DMS114 treated with DMSO at 0.1 percent for 48 hours (cell line): ENCODE results near the gene PTPRN2.
"Not testable (repeated sequence)": the region's sequence is repeated elsewhere in the genome, so short reads cannot be mapped to it uniquely, and the experiment has no call there.

Source experiments
- DNase-seq: peaks from one replicate; lab custom pipeline; 2025; ENCODE audit not compliant: unreplicated experiment; lab: John Stamatoyannopoulos, UW

The PTPRN2 gene

GRCh38 chr7:158049271-158049670 is 538.4 kb downstream of the PTPRN2 start:
- no peak for DNase-seq

- DNase-seq = no peak
Observed at GRCh38 chr7:158048569-158048968, 539.1 kb downstream of the PTPRN2 start.

DNA sequence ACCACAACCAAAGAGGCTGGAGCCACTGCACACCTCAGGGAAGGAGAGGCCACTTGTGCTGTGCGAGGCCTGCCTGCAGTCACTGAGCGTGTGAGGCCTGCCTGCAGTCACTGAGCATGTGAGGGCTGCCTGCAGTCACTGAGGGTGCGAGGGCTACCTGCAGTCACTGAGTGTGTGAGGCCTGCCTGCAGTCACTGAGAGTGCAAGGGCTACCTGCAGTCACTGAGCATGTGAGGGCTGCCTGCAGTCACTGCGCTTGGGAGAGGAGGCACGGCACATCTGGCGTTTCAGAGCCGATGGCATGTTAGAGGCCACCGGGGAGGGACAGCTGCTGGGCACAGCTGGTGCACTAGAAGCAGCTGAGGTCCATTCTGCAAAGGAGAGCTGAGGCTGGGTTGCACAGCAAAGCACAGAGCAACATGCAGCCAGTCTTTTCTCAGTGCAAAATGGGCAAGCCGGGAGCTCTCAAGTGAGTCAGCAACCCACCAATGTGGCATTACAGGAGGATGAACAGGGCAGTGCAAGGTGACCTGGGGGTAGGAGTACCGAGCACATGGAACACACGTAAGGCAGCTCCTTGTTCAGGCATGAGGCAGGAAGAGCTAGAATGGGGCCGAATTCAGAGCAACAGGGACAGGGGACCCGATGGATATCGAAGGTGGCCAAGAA is 540.1 kb downstream of the PTPRN2 start:
- DNase-seq = no peak

DNA sequence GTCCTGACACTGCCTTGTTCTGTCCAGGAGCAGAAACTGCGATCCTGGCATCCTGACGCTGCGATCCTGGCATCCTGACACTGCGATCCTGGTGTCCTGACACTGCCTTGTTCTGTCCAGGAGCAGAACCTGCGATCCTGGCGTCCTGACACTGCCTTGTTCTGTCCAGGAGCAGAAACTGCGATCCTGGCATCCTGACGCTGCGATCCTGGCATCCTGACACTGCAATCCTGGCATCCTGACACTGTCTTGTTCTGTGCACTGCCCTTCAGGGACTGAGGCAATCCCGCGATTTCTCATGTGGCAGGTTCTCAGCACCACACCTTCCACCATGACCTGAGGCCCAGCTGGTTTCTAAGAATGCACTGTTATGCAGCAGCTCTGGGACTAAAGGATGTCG is 541.4 kb downstream of the PTPRN2 start:
- DNase-seq = not testable (repeated sequence)

- DNase-seq = no peak
Observed at GRCh38 chr7:158044482-158044823, 543.2 kb downstream of the PTPRN2 start.

DNA sequence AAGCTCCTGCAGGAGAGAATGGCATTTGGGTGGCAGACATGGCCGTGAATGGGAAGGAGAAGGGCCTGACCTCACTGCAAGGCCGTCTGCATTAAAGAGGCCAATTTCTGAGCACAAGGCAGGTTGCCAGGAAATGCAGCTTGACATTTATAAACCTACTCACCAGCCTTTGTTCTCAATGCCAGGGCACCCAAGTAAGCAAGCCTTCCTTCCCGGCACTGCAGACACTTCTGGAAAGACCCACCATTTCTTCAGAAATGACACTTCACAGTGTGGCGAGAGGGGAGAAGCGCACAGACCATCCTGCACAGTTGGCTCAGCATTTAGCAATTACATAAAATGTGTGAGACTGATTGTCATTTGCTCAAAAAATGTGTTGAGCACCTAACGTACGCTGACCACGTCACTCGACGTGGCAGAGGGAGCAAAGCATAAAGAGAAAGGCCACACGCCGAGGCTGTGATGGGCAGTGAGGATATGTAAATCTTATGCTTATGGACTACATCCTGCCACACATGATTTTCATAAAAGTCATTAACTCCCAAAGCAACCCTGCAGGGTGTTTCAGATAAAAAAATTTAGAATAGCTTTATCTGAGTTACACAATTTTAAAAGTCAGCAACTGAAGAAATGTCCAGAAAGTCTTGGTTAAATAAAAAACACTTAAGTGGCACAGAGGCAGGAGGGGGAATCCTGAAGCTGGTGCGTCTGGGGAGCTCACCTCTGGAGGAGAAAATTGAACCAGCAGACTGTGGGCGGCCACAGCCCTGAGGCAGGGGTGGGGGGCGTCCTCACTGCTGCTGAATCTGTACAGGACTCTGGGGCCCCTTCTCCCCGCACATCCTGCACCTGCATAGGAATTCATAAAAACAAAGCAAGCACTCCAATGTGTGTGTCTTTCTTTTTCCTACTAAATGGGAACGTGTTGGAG is 543.8 kb downstream of the PTPRN2 start:
- no peak for DNase-seq

DNA sequence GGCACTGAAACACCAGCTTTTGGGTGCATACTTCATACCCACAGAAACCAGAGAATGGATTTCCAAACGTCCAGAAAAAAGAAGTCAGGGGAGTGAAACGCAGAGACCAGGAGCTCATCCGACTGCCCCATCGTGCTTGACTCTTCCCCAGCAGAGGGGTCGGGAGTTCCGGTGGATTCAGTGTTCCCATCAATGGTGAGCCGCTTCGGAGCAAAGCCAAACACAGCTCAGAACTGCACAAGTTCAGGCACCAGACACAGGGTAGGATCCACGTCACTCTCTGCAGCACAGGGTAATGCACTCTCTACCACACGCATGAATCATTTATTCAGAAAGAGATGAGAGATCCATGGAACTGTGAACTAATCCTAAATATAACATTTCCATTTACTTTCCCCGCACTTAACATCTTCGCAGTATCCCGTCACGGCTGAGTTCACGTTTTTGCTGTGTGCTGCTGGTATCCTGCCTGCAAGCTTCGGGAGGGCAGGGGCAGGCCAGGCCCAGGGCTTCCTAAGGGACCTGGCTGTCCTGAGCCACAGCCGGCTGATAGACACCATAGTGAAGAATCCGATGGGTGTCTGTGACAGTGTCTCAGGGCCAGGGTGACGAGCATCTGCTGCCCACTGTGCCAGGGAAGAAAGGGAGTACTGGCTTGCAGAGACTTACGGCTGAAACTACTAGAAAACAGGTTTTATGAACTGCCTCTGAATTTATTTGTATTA is 545.3 kb downstream of the PTPRN2 start:
- no peak for DNase-seq

DNA sequence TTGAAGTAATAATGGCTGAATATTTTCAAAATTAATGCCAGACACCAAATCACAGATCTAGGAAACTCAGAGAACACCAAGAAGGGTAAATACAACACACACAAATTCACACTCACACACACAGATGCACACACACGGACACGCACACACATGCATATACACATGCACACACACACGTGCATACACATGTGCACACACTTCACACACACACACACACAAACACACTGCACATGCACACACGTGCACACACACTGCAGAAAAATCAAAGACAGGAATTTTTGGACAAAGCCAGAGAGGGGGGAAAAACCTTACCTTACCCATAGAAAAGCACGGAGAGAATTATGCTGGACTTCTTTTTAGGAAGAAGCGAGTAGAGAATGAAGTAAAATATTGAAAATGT is 547.4 kb downstream of the PTPRN2 start:
- DNase-seq = no peak

DNA sequence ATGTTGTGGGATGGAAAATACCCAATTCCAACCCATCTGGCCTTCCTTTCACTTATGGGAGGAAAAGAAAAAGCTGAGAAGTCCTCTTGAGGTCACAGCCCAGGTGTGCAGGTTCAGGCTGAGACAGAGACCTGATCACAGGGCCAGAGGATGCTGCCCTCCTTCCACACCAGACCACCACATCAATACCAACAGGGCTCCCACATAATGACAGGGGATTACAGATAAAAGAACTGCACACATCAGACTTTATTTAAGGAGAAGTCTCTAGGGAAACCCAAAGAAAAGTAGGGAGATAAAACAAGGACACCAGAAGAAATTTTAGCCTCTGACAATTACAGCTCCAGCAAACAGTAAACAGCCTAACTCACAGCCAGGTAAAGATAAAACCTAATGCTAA is 548.4 kb downstream of the PTPRN2 start:
- DNase-seq = no peak

DNA sequence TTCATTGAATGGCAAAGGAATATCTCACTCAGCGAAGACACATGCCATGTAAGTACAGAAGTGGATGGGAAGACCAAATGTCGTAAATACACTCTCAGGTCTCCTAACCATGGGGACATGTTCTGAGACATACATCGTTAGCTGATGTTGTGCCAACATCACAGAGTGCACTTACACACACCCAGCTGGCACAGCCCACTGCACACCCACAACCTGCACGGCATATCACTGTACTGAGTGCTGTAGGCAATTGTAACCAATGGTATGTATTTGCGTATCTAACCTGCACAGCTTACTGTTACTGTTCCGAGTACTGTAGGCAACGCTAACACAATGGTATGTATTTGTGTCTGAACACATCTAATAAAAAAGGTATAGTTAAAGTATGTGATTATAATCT is 550.4 kb downstream of the PTPRN2 start:
- no peak for DNase-seq

DNA sequence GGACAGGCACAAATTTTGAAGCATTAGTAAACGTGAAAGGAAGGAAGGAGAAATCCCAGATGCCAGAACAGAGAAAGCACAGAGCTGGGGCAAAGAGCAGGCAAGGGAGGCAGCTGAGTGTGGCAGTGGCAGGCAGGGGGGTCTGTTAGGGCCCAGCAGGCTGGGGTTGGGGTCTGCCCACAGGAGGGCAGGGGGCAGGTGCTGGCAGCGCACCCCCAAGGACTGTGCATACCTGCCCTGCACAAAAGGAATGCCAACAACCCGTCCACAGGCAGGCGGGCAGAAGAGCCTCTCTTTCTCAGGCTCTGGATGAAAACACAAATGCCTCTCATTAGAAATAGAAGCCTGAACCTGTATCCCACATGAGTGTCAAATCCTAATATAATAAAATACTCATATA is 552.3 kb downstream of the PTPRN2 start:
- no peak for DNase-seq

- no peak for DNase-seq
Observed at GRCh38 chr7:158034571-158034970, 553.1 kb downstream of the PTPRN2 start.

- not testable (repeated sequence) for DNase-seq
Observed at GRCh38 chr7:158033925-158034324, 553.7 kb downstream of the PTPRN2 start.

DNA sequence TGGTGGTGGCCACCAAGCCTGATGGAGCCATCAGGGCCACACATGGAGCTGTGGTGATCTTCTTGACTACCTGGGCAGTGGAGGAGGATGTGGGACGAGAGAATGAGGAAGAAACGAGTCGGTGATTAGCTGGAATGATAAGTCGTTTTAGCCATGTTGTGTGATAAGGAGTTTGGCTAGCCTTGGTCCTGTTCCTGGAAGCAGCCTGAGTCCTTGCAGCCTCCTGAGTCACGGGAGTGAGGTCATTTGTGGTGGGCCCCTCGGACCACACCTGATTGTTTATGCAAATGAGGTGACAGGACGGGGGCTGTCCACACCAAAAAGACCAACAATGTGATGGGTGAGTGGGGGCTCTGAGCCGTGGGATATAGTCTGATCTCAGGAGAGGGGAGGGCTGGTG is 554.4 kb downstream of the PTPRN2 start:
- DNase-seq = no peak

- DNase-seq = no peak
Observed at GRCh38 chr7:158032561-158033115, 555.0 kb downstream of the PTPRN2 start.

GRCh38 chr7:158031867-158032308 is 555.7 kb downstream of the PTPRN2 start:
- DNase-seq = no peak

- no peak for DNase-seq
Observed at GRCh38 chr7:158030566-158030965, 557.1 kb downstream of the PTPRN2 start.

- no peak for DNase-seq
Observed at GRCh38 chr7:158030071-158030470, 557.6 kb downstream of the PTPRN2 start.

DNA sequence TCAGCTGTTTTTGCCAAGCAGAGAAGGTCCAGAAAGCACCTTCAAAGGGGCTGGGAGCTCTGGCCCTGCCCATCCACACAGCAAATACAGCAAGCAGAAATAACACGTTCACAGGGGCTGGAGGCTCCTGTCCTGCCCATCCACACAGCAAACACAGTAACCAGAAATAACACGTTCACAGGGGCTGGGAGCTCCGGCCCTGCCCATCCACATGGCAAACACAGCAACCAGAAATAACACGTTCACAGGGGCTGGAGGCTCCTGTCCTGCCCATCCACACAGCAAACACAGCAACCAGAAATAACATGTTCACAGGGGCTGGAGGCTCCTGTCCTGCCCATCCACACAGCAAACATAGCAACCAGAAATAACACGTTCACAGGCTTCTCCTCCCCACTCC is 558.1 kb downstream of the PTPRN2 start:
- DNase-seq = no peak

DNA sequence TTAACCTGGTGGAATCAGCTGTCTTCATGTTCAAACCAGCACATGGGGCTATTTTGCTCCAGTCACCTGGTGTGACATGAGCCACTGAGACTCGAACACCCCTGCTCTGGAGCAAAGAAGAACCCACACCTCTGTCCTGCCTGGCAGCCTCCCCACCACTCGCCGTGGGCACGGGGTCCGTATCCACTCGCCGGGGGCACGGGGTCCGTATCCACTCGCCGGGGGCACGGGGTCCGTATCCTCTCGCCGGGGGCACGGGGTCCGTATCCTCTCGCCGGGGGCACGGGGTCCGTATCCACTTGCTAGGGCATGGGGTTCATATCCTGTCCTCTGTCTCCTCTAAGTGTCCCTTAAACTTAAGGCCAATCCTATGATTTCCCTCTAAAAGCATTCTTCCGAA is 558.7 kb downstream of the PTPRN2 start:
- DNase-seq = no peak

GRCh38 chr7:158028290-158028941 is 559.2 kb downstream of the PTPRN2 start:
- no peak for DNase-seq
